Colonic mucosa (tissue), 4 donors: ENCODE results near the gene BCL6B. TPM values are rescaled to one million over a fixed set of nuclear protein-coding genes. Genes with fewer than 3 reads are reported as not detected.
A peak's percentile ranks its signal among the peaks of the same experiment; 100 is the strongest.

ENCODE experiments used
- DNase-seq: peaks from one replicate; pipeline ENCODE4 v3.0.0-alpha.2; 2020
- H3K27ac ChIP-seq: fragments of 200-600 bp; one replicate; pipeline ENCODE4 v1.8.0; 2021
- H3K27me3 ChIP-seq: fragments of 200-600 bp; one replicate; pipeline ENCODE4 v1.8.0; 2021
- H3K36me3 ChIP-seq: fragments of 200-600 bp; one replicate; pipeline ENCODE4 v1.8.0; 2021
- H3K4me1 ChIP-seq: fragments of 200-600 bp; one replicate; pipeline ENCODE4 v1.8.0; 2021; ENCODE audit warnings: mild to moderate bottlenecking
- H3K4me3 ChIP-seq: fragments of 200-600 bp; one replicate; pipeline ENCODE4 v1.8.0; 2021
- H3K9ac ChIP-seq, 2 donors: one replicate each; pipeline ENCODE4 v1.7.0; 2013; ENCODE audit warnings: control low read depth in 2 of 2, low read depth in 2 of 2, low read length in 2 of 2
- H3K9me3 ChIP-seq: fragments of 200-600 bp; one replicate; pipeline ENCODE4 v1.8.0; 2021
- CTCF ChIP-seq: fragments of 200-600 bp; IDR thresholded peaks from one replicate; pipeline ENCODE4 v1.8.0; 2022; ENCODE audit warnings: antibody characterized with exemption, mild to moderate bottlenecking
- intact Hi-C: fragments of 100-400 bp; cut with DNase I; formaldehyde crosslinking; loops from one replicate; pipeline ENCODE4 v1.14.1; 2022
- total RNA-seq, 2 donors: library from RNA; stranded (reverse); fragmentation: NEBNext Ultra II Directional in 1 of 2; extraction: Animal tissue kit (Norgen Biotek cat#: 25700) in 1 of 2; gene quantifications; one replicate each; pipeline ENCODE4 v1.2.1, GENCODE V29; 2021
- donor health status: healthy.
- donor health status: DM: no; HTN: no; CAD: no.
- donor health status: DM: no; HTN: no; CAD: no.

Gene BCL6B
- total RNA-seq, 2 donors from 2014 or later: 0.89 to 7.3 TPM

GRCh38 chr17:7011415-7011814, 11.4 kb upstream of the BCL6B start:
- H3K27me3 ChIP-seq: no peaks in the 10 kb centered on the region
- peaks cover 9% of the 10 kb centered on the region for H3K4me1 ChIP-seq
- intact Hi-C loops: no loop called here
- no peaks in the 10 kb centered on the region for H3K36me3 ChIP-seq
- no peak for DNase-seq
- peak overlapping the region in 1 of 2 donors; percentile 94 for H3K9ac ChIP-seq
- H3K27ac ChIP-seq: peak overlapping the region; percentile 95
- no peak for TF ChIP-seq CTCF
- H3K4me3 ChIP-seq: peak overlapping the region; percentile 86
- no peaks in the 10 kb centered on the region for H3K9me3 ChIP-seq

GRCh38 chr17:7011942-7012254, 11.0 kb upstream of the BCL6B start:
- no peaks in the 10 kb centered on the region for H3K36me3 ChIP-seq
- peak overlapping the region; percentile 95 for H3K27ac ChIP-seq
- no peak for TF ChIP-seq CTCF
- H3K4me1 ChIP-seq: peaks cover 9% of the 10 kb centered on the region
- intact Hi-C loops: no loop called here
- no peak for DNase-seq
- peak overlapping the region; percentile 86 for H3K4me3 ChIP-seq
- H3K9ac ChIP-seq: peak overlapping the region; percentile 58 to 94
- no peaks in the 10 kb centered on the region for H3K27me3 ChIP-seq
- H3K9me3 ChIP-seq: no peaks in the 10 kb centered on the region

GRCh38 chr17:7014261-7014994, 8.4 kb upstream of the BCL6B start:
- H3K36me3 ChIP-seq: no peaks in the 10 kb centered on the region

GRCh38 chr17:7014995-7015958, 7.6 kb upstream of the BCL6B start:
- peak; percentile 30 for TF ChIP-seq CTCF
- peak; percentile 45 for DNase-seq
- intact Hi-C loops: no loop called here

More at GRCh38 chr17:7014261-7014994, 8.4 kb upstream of the BCL6B start:
- peaks cover 9% of the 10 kb centered on the region for H3K4me1 ChIP-seq
- H3K27ac ChIP-seq: peak overlapping the region; percentile 95
- H3K9ac ChIP-seq: peak overlapping the region; percentile 94 to 95
- H3K4me3 ChIP-seq: peak overlapping the region; percentile 86
- peak; percentile 71 for TF ChIP-seq CTCF
- DNase-seq: peak; percentile 96
- no peaks in the 10 kb centered on the region for H3K9me3 ChIP-seq
- intact Hi-C loops: no loop called here
- H3K27me3 ChIP-seq: no peaks in the 10 kb centered on the region

GRCh38 chr17:7016418-7016817, 6.4 kb upstream of the BCL6B start:
- TF ChIP-seq CTCF: no peak
- DNase-seq: no peak
- peaks cover 3% of the 10 kb centered on the region for H3K4me1 ChIP-seq
- H3K9me3 ChIP-seq: no peaks in the 10 kb centered on the region
- peak overlapping the region; percentile 95 for H3K27ac ChIP-seq
- no peaks in the 10 kb centered on the region for H3K27me3 ChIP-seq
- H3K9ac ChIP-seq: peak overlapping the region in 1 of 2 donors; percentile 21
- no peak overlapping the region for H3K4me3 ChIP-seq
- no peaks in the 10 kb centered on the region for H3K36me3 ChIP-seq
- intact Hi-C loops: no loop called here

More at GRCh38 chr17:7014995-7015958, 7.6 kb upstream of the BCL6B start:
- Histone ChIP-seq H3K27me3 (no peaks in the 10 kb centered on the region), H3K9me3 (no peaks in the 10 kb centered on the region), H3K9ac (peak overlapping the region; percentile 93 to 94), H3K4me3 (peak overlapping the region; percentile 86), H3K4me1 (peaks cover 9% of the 10 kb centered on the region), H3K27ac (peak overlapping the region; percentile 95), H3K36me3 (no peaks in the 10 kb centered on the region)
